ENCODE measurements around the gene MEF2C.

DNA sequence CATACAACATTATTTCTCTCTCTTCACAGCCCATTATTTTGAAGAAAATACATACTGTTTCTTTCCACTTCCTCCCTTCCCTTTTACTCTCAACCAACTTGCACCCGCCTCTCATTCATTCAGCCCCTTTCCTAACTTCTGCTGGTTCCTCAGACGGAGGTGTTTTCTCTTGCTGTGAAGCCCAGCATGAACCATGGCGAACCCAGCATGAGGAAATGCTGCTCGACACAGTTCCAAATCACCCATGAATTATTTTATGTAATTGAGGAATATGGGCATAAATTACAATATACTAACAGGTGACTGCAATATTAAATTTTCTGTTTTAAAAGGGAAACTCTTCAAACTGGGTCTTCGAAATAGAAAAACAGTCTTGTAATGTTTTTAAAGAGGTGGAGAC is 124.8 kb downstream of the MEF2C start:
- no peak for TF ChIP-seq NFYB (CRISPR knock-in tag; conservative IDR thresholded peaks at IDR 0.05; ENCODE audit: low read depth)
- no peak for TF ChIP-seq CTCF (IDR thresholded peaks at IDR 0.05)
- no peak for TF ChIP-seq FOXP4 (CRISPR knock-in tag; IDR thresholded peaks at IDR 0.05)
- TF ChIP-seq KAT7 (CRISPR knock-in tag; IDR thresholded peaks at IDR 0.05; ENCODE audit: borderline replicate concordance) = no peak
- no peak for TF ChIP-seq IRF1 (CRISPR knock-in tag; IDR thresholded peaks at IDR 0.05)
- TF ChIP-seq, protein P1, sequence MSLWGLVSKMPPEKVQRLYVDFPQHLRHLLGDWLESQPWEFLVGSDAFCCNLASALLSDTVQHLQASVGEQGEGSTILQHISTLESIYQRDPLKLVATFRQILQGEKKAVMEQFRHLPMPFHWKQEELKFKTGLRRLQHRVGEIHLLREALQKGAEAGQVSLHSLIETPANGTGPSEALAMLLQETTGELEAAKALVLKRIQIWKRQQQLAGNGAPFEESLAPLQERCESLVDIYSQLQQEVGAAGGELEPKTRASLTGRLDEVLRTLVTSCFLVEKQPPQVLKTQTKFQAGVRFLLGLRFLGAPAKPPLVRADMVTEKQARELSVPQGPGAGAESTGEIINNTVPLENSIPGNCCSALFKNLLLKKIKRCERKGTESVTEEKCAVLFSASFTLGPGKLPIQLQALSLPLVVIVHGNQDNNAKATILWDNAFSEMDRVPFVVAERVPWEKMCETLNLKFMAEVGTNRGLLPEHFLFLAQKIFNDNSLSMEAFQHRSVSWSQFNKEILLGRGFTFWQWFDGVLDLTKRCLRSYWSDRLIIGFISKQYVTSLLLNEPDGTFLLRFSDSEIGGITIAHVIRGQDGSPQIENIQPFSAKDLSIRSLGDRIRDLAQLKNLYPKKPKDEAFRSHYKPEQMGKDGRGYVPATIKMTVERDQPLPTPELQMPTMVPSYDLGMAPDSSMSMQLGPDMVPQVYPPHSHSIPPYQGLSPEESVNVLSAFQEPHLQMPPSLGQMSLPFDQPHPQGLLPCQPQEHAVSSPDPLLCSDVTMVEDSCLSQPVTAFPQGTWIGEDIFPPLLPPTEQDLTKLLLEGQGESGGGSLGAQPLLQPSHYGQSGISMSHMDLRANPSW (CRISPR knock-in tag; conservative IDR thresholded peaks at IDR 0.05; ENCODE audit: low read depth) = no peak
- TF ChIP-seq FOXK1 (CRISPR knock-in tag; IDR thresholded peaks at IDR 0.05) = no peak
- TF ChIP-seq CREM (CRISPR knock-in tag; IDR thresholded peaks at IDR 0.05) = no peak
- no peak for TF ChIP-seq SMAD4 (CRISPR knock-in tag; IDR thresholded peaks at IDR 0.05)
- TF ChIP-seq CREB1 (CRISPR knock-in tag; IDR thresholded peaks at IDR 0.05) = no peak
- TF ChIP-seq ATF2 (CRISPR knock-in tag; IDR thresholded peaks at IDR 0.05; ENCODE audit: borderline replicate concordance, low read depth) = no peak
- no peak for TF ChIP-seq TCF7 (CRISPR knock-in tag; IDR thresholded peaks at IDR 0.05; ENCODE audit: low read depth)
- TF ChIP-seq ZNF423 (CRISPR knock-in tag; IDR thresholded peaks at IDR 0.05) = peak; percentile 71
- TF ChIP-seq, protein P2, sequence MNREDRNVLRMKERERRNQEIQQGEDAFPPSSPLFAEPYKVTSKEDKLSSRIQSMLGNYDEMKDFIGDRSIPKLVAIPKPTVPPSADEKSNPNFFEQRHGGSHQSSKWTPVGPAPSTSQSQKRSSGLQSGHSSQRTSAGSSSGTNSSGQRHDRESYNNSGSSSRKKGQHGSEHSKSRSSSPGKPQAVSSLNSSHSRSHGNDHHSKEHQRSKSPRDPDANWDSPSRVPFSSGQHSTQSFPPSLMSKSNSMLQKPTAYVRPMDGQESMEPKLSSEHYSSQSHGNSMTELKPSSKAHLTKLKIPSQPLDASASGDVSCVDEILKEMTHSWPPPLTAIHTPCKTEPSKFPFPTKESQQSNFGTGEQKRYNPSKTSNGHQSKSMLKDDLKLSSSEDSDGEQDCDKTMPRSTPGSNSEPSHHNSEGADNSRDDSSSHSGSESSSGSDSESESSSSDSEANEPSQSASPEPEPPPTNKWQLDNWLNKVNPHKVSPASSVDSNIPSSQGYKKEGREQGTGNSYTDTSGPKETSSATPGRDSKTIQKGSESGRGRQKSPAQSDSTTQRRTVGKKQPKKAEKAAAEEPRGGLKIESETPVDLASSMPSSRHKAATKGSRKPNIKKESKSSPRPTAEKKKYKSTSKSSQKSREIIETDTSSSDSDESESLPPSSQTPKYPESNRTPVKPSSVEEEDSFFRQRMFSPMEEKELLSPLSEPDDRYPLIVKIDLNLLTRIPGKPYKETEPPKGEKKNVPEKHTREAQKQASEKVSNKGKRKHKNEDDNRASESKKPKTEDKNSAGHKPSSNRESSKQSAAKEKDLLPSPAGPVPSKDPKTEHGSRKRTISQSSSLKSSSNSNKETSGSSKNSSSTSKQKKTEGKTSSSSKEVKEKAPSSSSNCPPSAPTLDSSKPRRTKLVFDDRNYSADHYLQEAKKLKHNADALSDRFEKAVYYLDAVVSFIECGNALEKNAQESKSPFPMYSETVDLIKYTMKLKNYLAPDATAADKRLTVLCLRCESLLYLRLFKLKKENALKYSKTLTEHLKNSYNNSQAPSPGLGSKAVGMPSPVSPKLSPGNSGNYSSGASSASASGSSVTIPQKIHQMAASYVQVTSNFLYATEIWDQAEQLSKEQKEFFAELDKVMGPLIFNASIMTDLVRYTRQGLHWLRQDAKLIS (CRISPR knock-in tag; IDR thresholded peaks at IDR 0.05; ENCODE audit: borderline replicate concordance) = no peak
